ENCODE data around the gene ERC1.

GRCh38 chr12:1496162-1496900 lies 505.3 kb downstream of the ERC1 start:
- TF ChIP-seq POLR2AphosphoS5 (IDR thresholded peaks at IDR 0.05) (no peak), EP300 (conservative IDR thresholded peaks at IDR 0.05; ENCODE audit: poor library complexity, severe bottlenecking) (no peak), CTCF (IDR thresholded peaks at IDR 0.05; ENCODE audit: poor library complexity, severe bottlenecking) (no peak), REST (IDR thresholded peaks at IDR 0.05; ENCODE audit: borderline replicate concordance) (no peak), EZH2 (IDR thresholded peaks at IDR 0.05; ENCODE audit: borderline replicate concordance, insufficient read depth, low read length, poor library complexity, severe bottlenecking) (no peak), MXI1 (conservative IDR thresholded peaks at IDR 0.05; ENCODE audit: poor library complexity, severe bottlenecking) (no peak), TAF1 (IDR thresholded peaks at IDR 0.05; ENCODE audit: low read depth) (no peak), RAD21 (conservative IDR thresholded peaks at IDR 0.05) (no peak)

Measured in neural cell (in vitro differentiated cells).